HG03045 (cell line): Measurements from ENCODE around the gene PCYOX1L.

Experiments
- ATAC-seq: cut with Tn5 transposase; IDR thresholded peaks from one replicate; pipeline ENCODE4 v1.9.1; 2021; ENCODE audit warnings: mild to moderate bottlenecking, moderate library complexity; ENCODE audit not compliant: unreplicated experiment

PCYOX1L gene

DNA sequence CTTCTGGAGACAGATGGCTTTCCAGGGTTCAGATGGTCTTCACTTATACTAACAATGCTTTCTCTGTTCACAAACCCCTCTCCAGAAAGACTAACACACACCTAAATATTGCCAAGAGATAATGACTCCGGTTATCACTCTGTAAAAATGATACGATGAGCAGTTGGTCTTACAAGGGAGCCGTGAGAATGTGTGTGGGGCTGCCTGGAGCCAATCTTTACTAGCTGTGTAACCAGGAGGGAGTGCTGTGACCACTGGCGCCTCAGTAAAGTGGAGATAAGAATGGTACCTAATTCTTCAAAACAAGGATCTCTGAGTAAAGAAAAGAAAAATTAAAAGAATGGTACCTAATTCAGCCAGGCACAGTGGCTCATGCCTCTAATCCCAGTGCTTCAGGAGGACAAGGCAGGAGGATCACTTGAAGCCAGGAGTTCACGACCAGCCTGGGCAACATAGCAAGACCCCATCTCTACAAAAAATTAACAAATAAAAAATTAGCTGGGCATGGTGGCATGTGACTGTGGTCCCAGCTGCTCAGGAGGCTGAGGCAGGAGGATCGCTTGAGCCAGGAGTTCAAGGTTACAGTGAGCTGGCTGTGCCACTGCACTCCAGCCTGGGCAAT lies 61.2 kb downstream of the PCYOX1L start:
- no peak for ATAC-seq
